Stimulated activated CD8-positive, alpha-beta memory T cell treated with anti-CD3 and anti-CD28 coated beads, Interleukin-7, amount 100 ng/mL, for 1 hour (primary cell): ENCODE data around the gene ERN2.

Source experiments
- DNase-seq, 2 donors: peaks; one replicate each; pipeline ENCODE4 v3.0.0-alpha.2; 2020; ENCODE audit warnings: low read depth in 2 of 2

The ERN2 gene

DNA sequence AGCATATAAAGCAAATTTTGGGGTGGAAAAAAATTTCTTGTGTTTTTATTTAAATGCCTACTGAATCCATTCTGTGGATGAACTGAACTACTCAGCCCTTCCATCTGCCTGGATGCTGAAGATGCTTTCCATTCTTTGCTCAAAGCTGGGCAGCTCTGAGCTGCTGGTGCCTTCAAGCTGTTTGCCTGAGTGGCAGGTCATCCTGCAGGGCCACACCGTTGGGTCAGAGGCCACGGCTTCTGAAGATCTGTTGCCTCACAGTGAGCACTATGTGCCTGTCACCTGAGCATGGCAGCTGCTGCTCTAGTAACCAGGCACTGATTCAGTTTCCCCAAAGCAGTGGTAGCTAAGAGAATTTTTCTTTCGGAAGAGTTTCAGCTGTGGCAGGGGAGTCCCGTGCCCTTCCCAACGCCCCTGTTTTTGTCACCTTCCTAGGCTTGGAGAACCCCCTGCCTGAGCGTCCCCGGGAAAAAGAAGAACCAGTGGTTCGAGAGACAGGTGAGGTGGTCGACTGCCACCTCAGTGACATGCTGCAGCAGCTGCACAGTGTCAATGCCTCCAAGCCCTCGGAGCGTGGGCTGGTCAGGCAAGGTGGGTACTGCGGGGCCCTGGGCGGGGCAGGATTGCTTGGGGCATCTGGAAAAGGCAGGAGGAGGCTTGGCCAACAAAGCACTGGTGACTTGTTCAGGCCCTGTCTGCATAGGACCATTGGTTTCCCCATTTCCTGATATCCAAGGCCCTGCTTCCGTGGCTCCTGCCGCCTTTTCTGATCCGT, 25.8 kb downstream of the ERN2 start:
- DNase-seq, result no peak

DNA sequence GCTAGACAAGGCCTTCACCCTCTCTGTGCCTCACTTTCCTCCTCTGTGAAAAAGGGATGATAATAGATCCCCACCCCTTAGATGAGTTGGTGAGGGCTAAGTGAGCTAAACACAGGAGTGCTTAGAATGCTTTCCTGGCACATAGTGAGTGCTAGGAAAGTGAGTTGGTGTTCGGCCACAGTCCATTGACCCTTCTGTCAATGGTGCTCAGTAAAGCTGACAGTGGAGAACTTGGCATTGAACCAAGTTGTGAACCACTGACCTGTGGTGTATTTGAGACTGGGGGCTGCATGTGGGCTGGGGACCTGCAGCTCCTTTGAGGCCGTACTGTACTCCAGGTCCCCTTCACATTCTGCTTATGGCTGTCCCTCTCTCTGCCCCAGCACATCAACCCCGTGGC, 29.5 kb downstream of the ERN2 start:
- DNase-seq, result no peak

DNA sequence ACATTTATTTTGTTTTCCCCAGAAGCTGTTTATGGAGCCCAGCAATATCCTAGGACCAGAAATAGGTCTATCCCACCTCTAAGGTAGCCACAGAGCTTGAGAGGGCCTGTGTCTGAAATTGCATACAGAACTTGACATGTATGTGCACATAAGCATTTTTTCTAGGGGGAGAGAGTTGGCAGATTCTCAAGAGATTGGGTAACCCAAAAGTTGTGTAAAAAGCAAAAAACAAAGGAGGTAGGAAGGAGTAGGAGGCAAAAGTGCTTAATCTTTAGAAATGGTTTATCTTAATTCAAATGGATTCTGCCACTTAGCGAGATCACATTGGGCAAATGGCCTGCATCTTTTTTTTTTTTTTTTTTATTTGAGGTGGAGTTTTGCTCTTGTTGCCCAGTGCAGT, 30.8 kb downstream of the ERN2 start:
- no peak for DNase-seq

DNA sequence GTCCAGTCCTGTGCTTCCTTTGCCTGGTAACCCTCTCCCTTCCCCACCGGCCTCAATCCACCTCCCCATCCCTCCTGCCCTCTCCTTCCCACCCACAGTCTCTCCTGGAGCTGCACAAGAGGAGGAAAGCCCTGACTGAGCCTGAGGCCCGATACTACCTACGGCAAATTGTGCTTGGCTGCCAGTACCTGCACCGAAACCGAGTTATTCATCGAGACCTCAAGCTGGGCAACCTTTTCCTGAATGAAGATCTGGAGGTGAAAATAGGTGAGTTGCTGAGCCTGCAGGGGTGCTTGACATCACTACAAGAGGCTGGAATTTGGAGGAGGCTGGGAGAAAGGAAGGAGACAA, 33.1 kb downstream of the ERN2 start:
- DNase-seq, result no peak

DNA sequence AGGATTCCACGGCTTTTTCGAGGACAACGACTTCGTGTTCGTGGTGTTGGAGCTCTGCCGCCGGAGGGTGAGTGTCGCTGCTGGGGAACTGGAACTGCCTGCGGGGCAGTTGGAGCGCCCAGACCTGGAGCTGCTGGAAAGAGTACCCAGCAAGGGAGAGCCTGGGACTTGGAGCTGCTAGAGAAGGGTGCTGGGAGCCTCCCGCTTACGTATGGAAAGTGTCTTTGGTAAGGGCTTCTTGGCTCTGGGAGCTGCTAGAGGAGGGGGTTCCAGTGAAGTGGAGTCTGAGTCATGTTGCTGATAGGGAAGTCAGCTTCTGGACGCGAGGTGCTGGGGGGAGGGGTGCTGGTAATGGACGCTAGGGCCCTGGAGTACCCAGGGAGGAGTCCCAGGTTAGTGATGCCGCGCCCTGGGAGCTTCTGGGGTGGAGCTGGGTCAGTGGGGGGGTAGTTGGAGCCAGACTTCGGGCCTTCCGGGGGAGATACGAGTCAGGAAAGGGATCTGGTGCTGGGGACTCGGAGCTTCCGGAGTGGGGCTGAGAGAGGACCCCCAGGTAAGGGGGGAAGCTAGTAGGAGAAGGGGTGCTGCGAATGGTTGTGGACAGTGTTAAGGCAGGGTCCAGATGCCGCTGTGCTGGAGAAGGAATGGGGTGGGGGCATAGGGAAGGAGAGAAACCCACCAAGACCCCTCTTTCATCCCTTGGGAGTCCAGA, 33.6 kb downstream of the ERN2 start:
- DNase-seq, result no peak

DNA sequence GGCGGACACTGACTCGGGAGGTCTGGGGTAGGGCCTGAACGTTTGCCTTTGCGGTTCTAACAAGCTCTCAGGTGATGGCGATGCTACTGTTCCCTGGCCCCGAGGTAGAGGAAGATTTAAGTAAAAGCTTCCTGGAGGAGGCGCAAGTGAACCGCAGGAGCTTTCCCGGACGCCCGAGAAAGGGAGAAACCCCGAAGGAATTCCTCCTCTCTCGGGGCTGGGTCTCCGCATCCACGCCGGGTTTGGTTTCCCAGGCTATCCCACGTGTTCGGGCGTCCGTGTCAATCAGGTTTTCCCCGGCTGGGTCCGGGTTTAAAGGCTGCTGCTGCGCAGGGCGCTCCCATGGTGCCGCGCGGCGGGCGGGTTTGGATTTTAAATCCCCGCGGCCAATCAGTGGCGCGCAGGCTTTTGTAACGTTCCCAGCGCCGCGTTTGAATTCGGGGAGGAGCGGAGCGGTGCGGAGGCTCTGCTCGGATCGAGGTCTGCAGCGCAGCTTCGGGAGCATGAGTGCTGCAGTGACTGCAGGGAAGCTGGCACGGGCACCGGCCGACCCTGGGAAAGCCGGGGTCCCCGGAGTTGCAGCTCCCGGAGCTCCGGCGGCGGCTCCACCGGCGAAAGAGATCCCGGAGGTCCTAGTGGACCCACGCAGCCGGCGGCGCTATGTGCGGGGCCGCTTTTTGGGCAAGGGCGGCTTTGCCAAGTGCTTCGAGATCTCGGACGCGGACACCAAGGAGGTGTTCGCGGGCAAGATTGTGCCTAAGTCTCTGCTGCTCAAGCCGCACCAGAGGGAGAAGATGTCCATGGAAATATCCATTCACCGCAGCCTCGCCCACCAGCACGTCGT, 34.4 kb downstream of the ERN2 start, which contains the start of gene PLK1:
Gene PLK1 (plus strand): TSS at position 460 of the 844 bp plus-strand sequence. CDS start 44 bp downstream, at position 504.
- peak; percentile 27 to 32 for DNase-seq

DNA sequence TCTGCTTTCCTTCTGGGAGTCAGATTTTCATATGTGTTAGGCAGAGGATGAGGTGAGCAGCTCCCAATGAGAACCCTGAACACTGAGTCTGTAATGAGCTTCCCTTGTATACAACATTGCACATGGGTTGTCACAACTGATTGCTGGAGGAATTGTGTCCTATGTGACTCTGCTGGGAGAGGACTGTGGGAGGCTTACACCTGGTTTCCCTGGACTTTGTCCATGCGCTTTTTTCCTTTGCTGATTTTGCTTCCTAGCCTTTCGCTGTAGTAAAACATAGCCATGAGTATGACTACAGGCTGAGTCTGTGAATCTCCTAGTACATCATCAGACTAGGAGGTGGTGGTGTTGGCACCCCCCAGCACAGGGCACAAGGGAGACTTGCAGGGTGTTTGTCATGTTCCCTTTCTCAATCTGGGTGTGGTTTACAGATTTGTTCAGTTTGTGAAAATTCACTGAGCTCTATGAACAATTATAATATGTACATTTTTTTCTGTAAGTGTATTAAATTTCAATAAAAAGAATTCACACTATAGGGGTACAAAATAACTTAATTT, 36.0 kb downstream of the ERN2 start:
- no peak for DNase-seq

DNA sequence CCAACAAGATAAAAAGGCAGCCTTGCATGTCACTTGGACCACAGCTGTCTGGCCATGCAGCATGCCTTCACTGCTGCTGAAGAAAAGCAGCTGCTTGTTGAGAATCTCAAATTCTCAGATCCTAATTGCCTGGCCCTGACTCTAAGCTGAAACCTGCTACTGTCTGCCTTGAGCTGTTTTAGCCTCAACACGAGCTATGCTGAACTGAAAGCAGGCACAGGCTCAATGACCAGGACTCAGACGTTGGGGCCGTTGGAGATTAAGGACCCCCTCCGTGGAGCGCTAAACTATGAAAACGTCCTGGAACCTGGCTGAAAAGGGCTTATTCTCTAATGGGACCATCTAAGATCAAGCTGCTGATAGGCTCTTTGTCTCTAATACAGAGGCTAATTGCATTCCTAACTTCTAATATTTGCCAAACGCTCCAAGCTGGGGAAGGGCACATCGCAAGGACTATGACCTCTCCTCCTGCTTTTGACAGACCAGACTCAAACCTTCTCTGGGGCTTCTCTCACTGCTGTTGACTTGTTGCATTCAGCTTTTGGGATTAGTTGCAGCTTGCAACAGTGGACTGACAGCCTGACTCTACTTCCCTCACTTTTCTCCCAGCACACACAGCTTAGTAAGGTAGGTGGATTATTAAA, 38.9 kb downstream of the ERN2 start:
- DNase-seq, result no peak

DNA sequence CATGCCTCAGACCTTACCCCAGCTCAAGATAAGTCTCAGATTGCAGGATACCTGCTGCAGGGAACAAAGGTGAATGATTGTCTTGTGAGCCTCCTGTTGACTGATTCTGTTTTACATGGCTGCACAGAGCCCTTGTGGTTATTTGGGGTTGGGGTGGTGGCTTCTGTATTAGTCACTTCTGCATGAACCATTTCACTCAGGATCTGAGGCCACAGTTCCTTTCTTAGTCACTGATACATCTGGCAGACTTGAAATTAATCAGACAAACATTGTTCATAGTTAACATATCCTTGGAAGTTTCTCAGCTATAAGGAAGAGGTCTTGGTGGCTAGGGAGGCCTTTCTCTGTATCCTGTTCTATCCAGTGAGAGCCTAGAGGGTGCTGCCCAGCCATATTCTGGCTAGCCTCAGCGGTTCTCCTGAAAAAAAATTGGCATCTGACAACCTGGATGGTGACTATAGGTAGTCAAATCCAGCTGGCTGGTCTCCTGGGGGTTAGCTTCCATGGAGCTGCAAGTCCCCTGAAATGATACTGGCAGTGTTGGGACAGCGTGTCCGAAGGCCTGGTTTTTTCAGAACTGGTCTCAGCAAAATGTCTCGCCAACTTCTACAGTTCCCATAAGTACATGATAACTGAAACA, 42.8 kb downstream of the ERN2 start:
- no peak for DNase-seq

DNA sequence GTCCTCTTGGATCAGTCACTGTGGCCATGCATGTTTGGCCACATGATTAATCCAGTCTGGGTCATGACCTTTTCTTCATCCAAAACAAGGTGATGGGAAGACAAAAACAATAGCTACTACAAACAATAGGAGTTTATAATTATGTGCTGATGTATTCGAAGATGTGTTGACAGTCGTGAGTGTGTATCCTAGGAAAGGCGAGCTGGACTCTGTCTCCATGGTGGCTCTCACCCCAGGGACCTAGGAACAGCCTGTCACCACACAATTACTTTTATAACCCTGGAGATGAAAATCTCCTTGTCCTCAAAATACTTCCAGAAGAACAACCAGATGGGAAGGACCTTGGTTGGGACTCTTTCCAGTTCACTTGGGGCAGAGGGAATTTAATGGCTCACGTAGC, 44.1 kb downstream of the ERN2 start:
- DNase-seq, result no peak

DNA sequence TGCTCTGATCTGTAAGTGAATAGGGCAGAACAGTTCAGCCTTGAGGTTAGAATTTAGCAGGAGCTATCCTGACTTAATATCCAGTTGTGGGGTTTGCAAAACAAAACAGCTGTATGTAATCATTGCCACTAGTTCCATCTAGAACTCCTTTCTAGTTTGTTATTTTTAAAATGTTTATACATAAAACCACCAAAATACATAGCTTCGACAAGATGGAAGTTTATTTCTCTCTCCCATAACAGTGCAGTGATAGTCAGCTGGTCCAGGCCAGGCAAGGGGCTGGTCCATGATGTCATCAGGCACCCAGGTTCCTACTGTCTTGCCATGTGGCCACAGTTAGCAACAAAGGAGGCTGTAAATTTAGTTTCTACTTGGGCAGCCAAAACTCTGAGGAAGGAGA, 44.8 kb downstream of the ERN2 start:
- no peak for DNase-seq

DNA sequence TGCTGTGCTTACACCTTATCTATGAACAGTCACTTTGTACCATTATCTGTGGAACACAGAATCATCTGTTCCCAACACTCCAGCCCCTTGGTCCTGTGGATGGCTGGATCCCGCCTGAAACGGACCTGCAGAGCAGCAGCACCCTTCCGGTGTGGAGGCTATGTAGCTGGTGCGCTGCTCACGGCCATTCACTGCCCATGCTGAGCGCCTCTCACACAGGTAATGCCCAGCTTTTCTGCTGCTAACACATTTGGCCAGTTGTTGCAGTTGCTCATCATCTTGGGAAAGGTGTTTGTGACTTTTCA, 45.7 kb downstream of the ERN2 start:
- DNase-seq, result no peak

DNA sequence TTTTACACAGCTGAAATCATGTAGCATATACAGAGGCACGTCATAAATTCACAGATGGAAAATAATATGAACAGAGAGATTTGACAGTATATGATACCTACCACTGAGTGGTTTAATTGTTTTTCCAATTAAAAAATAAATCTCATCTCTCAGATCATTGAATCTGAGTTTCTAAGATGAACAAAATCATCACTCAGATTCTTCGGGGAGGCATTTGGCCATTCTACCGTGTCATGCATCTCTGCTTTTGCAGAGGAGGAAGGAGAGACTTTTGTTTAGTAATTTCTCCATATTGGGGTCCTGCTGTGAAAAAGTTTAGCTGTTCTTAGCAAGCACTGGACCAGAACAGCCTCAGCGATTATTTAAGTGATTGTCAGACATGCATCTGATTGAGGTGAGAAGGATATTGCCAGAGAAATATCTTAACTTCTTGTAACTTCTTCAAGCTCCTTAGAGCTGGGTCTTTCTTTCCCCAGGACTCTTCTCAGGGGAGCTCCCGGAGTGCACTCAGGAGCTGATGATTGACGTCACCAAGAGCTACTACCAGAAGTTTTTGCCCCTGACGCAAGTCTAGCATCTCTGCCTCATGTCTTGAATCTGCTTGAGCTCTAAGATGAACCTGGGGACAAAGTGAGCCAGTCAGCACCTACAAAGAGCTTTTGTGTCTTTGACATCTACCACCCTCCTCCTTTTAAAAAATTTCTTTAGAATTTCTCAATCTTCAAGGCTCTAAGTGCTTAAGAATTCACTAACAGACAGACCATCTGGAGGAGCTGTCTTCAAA, 46.3 kb downstream of the ERN2 start:
- DNase-seq, result no peak

DNA sequence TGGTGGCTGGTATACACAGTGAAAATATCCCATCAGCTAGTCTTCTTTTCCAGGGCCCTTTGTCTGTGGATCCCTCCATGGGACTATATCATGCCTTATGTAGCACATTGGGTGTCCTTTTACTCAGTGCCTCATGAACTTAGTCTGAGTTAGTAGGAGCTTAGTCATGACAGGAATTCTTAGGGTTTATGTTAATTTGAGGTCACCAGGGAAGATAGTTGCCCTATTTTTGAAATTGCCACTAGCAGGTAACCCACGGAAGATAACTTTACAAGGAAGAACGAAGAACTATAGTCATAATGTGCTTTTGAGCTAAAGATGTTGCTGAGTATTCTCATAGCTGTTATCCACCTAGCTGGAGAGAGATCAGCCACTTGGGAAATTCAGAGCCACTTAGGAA, 49.1 kb downstream of the ERN2 start:
- no peak for DNase-seq

DNA sequence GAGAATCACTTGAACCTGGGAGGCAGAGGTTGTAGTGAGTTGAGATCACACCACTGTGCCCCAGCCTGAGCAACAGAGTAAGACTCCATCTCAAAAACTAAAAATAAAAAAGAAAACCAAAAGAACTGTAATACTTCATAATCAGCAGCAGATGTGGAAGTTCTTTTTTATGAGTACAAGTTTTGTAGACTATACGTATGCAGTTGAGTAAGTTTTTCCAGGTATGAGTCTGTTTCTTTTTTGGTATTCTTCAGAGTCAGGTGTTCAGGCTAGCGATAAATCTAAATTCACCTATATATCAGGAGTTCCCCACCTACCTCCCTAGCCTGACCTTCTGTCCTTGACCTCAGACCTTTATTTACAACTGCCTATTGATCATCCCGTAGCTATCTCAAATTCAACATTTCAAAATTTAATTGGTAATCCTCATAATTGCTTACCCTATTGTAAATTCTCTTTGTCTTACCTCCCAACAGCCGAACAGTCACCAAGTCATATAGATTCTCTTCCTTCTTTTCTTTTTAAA, 61.0 kb downstream of the ERN2 start:
- DNase-seq, result no peak

DNA sequence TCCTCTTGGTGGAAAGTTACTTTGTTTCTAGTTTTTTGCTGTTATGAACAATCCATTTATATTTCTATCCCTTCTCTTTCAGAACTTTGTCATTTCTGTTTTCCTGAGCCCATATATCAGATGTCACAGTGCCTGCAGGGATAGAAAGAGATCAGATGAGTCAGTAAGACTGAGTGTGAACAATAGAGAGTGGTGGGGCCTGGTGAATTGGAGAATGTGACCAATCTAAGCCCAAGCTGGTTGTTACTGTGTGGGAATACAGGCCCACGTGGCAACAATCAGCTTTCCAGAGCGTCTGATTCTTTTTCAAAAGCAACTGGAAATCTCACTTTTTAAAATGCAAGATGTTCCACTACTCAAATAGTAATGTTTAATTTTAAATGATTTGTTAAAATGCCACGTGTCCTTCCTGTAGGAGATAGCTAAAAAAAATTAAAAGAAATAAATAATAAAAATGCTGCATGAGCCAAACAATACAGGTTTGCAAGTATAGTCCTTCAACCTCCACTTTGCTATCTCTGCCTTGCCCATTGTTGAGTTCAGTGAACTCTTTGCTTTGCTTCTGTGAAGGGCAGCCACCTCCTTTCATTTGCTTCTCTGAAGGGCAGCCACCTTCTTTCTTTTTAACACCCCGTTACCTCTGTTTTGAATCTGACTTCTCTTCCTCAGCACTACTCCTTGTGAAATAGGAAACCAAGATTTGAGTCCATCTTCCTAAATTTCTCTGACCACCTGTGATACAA, 62.2 kb downstream of the ERN2 start:
- DNase-seq, result no peak

DNA sequence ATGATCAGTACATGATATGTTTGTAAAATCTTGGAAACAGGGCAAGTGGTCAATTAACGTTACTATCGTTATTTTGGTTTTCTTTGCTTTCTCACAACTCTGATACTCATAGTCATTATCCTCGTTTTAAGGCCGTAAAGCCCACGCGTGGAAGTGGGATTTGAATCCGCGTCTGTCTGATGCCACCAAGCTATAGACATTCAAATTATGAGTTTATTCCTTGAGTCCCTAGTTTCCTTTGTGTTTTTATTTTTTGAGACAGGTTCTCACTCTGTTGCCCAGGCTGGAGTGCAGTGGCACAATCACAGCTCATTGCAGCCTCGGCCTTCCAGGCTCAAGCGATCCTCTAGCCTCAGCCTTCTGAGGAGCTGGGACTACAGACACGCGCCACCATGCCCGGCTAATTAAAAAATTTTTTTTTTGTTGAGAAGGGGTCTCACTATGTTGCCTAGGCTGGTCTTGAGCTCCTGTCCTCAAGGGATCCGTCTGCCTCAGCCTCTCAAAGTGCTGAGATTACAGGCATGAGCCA, 70.7 kb downstream of the ERN2 start:
- DNase-seq, result no peak

DNA sequence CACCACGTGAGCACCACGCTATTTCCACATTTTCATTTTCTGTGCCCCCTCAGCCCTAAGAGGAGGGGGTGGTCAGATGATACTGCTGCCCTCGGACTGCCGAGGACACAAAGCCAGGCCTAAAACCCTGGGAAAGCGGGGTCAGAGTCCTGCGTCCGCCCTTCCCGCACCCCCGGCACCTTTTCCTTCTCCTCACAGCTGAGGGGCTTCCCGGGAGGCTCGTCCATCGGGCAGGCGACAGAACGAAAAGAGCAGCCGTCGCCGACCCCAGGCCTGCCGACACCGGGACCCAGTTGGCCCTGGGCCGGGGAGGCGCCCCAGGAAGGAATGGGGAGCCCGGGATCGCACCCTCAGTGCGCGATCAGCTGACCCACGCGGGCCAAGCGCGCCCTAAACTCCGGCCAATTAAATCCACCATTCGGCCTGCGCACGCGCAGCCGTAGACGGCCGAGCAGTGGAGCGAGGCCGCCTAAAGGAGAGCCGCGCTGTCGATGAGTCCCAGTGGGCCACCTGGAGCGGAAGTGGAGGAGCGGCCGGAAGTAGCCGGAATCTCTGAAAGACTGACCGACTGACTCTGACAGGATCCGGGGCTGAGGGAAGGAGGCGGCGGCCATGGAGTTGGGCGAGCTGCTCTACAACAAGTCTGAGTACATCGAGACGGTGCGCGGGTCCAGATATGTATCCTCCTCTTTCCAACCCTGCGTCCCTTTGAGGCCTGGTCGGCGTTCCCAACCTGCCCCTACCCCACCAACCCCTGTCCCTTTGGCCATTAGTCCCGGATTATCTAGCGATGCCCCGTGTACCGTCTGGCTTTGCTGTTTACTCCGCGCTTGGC, 71.9 kb downstream of the ERN2 start, which contains the start of the genes DCTN5 and PALB2:
Gene DCTN5 (plus strand): TSS at position 536 of the 835 bp plus-strand sequence. CDS start 77 bp downstream, at position 613.
Gene PALB2 (minus strand): TSS at position 380 of the 835 bp plus-strand sequence. CDS start 153 bp downstream, at position 227.
- peak; percentile 70 for DNase-seq
